Myometrial cell (primary cell): Measurements from ENCODE around the gene C9orf72. TPM values are rescaled to one million over a fixed set of nuclear protein-coding genes. Genes with fewer than 3 reads are reported as not detected.

Experiments used
- total RNA-seq: library from RNA; depleted of rRNA; stranded (reverse); fragments of >200 nt; gene quantifications from 2 replicates; pipeline ENCODE4 v1.2.3, GENCODE V29; 2015

The C9orf72 gene
- total RNA-seq = 4.3 and 11.3 TPM in 2 replicates

DNA sequence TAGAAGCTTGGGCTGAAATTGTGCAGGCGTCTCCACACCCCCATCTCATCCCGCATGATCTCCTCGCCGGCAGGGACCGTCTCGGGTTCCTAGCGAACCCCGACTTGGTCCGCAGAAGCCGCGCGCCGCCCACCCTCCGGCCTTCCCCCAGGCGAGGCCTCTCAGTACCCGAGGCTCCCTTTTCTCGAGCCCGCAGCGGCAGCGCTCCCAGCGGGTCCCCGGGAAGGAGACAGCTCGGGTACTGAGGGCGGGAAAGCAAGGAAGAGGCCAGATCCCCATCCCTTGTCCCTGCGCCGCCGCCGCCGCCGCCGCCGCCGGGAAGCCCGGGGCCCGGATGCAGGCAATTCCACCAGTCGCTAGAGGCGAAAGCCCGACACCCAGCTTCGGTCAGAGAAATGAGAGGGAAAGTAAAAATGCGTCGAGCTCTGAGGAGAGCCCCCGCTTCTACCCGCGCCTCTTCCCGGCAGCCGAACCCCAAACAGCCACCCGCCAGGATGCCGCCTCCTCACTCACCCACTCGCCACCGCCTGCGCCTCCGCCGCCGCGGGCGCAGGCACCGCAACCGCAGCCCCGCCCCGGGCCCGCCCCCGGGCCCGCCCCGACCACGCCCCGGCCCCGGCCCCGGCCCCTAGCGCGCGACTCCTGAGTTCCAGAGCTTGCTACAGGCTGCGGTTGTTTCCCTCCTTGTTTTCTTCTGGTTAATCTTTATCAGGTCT is at the start of gene C9orf72:
Gene C9orf72 (minus strand): TSS at position 564 of the 716 bp plus-strand sequence. CDS start 6,361 bp downstream, outside the sequence.

GRCh38 chr9:27529316-27530278 is 43.7 kb downstream of the C9orf72 start, which contains the start of gene MOB3B:
Gene MOB3B, minus strand, starts transcription at chr9:27529814. Its CDS starts 74,264 bp downstream, at chr9:27455550.

DNA sequence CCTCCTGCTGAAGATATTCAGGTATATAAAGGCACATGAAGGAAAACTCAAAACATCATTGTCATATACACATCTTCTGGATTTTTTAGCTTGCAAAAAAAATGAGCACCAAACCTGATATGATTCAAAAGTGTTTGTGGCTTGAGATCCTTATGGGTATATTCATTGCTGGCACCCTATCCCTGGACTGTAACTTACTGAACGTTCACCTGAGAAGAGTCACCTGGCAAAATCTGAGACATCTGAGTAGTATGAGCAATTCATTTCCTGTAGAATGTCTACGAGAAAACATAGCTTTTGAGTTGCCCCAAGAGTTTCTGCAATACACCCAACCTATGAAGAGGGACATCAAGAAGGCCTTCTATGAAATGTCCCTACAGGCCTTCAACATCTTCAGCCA is 49.0 kb downstream of the C9orf72 start, which contains the start of gene IFNK:
Gene IFNK (plus strand): TSS at position 55 of the 400 bp plus-strand sequence. CDS start 47 bp downstream, at position 102.

Other genes starting within 250 kb of the C9orf72 start
- gene IFNK, start 49.2 kb downstream of the C9orf72 start, total RNA-seq = not detected in 2 replicates
- 0.86 and 1.1 TPM in 2 replicates for gene MOB3B, start 43.7 kb downstream of the C9orf72 start, total RNA-seq